Brain pericyte (primary cell): ENCODE measurements around the gene AGPAT2.
"Not testable (repeated sequence)": the region's sequence is repeated elsewhere in the genome, so short reads cannot be mapped to it uniquely, and the experiment has no call there.

ENCODE experiments used
- DNase-seq: peaks from one replicate; pipeline ENCODE4 v3.0.0-alpha.2; 2012; ENCODE audit warnings: low read depth, low spot score

Gene AGPAT2

DNA sequence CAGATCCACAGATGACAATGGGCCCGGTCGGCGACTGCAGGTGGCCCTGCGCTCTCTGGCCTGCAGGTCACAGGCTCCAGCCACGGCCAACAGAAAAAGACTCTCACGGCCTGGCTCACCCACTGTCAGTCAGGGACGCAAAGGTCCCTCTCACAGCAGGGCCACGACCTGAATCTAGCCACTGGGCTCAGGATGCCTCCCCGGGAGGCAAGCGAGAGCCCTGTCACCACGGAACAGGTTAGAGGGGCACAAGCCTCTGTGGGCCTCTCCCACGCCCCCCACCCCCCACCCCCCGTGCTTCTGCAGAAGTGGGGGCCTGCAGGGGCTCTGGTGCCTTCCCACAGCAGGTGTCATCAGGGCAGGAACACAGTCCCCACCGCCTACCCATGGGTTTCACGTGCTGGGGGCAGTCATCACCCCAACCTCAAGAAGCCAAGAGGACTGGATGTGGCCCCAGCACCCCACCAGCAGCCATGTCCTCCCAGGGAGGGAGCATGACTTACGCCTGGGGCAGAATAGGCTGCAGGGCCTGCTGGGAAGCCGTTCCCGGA, 41.8 kb downstream of the AGPAT2 start:
- DNase-seq, result no peak

- no peak for DNase-seq
Observed at GRCh38 chr9:136644593-136645351, 42.5 kb downstream of the AGPAT2 start.

- no peak for DNase-seq
Observed at GRCh38 chr9:136644343-136644592, 43.0 kb downstream of the AGPAT2 start.

DNA sequence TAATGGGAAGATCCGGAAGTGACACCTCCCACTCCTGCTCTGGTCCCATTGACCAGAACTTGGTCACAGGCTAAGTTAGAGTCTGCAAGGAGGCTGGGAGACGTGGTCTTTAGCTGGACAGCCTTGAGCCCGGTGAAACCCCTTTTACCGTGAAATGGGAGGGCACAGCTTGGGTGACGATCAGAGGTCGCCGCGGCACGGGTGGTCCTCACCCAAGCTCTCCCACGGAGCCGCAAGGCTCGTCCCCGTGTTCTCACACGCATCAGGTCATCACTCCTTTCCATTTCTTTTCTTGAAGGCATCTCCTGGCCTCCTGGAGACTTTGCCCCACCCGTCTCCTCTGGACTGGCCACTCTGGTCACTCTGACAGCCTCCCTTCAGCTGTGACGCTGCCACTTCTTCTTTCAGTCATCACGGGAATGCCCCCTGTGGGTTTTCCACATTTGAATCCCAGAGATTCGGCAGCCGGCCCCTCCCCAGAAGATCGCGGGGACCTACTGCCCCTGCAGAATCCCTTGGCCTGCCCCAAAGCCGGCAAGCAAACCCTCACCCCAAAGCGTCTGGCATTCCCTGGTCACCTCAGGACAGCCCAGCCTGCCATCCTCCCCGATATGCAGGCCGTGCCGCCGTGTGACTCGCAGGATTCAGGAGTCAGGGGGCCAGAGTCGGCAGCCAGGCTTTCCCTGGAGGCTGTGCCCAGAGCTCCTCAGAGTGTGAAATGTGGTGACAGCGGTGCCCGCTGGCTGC, 43.5 kb downstream of the AGPAT2 start:
- no peak for DNase-seq

- no peak for DNase-seq
Observed at GRCh38 chr9:136642439-136642921, 44.8 kb downstream of the AGPAT2 start.

- no peak for DNase-seq
Observed at GRCh38 chr9:136640171-136641111, 46.8 kb downstream of the AGPAT2 start.

- DNase-seq, result no peak
Observed at GRCh38 chr9:136634904-136635303, 52.4 kb downstream of the AGPAT2 start.

DNA sequence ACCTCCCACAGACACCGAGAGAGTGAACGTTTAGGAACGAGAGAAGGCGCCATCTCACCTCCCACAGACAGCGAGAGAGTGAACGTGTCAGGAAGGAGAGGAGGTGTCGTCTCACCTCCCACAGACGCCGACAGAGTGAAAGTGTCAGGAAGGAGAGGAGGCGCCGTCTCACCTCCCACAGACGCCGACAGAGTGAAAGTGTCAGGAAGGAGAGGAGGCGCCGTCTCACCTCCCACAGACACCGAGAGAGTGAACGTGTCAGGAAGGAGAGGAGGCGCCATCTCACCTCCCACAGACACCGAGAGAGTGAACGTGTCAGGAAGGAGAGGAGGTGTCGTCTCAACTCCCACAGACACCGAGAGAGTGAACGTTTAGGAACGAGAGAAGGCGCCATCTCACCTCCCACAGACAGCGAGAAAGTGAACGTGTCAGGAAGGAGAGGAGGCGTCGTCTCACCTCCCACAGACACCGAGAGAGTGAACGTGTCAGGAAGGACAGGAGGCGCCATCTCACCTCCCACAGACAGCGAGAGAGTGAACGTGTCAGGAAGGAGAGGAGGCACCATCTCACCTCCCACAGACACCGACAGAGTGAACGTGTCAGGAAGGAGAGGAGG, 54.7 kb downstream of the AGPAT2 start:
- not testable (repeated sequence) for DNase-seq

DNA sequence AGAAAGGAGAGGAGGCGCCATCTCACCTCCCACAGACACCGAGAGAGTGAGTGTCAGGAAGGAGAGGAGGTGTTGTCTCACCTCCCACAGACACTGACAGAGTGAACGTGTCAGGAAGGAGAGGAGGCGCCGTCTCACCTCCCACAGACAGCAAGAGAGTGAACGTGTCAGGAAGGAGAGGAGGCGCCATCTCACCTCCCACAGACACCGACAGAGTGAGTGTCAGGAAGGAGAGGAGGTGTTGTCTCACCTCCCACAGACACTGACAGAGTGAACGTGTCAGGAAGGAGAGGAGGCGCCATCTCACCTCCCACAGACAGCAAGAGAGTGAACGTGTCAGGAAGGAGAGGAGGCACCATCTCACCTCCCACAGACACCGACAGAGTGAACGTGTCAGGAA, 55.2 kb downstream of the AGPAT2 start:
- DNase-seq, result not testable (repeated sequence)

DNA sequence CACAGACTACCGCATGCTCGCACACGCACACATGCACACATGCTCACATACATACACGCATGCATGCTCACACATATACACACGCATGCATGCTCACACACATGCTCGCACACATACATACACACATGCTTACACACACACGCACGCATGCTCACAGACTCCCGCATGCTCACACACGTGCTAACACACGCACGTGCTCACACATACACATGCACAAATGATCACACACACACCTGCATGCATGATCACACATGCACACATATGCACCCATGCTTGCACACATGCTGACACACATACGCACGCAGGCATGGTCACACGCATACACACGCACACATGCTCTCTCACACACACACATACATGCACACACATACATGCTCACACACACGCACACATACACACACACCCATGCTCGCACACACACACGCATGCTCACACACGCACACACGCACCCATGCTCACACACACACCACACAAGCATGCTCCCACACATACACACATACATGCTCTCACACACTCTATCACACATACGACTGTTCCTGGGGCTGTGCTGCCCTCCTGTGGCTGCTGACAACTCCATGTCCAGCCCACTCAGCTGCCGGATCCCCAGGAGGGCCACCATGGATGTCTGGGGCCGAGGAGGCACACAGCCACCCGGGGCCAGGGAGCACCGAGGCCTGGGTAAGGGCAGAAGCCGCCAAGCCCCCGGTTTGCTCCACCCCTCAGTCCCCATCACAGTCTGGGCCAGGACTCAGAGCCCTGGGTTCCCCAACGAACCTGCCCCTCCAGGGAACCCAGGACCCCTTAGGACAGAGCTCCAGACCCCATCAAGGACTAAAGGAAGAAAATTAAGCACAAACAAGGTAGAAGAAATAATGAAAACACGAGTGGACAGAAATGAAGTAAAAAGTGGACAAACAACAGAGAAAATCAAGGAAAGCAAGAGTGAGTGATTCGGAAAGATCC, 55.9 kb downstream of the AGPAT2 start:
- DNase-seq, result no peak

DNA sequence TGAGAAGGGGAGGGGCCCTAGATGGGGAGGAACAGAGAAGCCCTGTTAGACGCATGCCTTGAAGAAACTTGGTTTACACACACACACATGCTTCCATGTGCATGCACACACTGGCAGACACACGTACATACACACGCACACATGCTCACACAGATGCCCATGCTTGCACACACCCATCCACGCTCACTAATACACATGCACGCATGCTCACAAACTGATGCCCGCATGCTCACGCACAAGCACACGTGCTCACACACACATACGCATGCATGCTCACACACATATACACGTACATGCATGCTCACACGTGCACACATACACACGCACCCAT, 56.6 kb downstream of the AGPAT2 start:
- no peak for DNase-seq

DNA sequence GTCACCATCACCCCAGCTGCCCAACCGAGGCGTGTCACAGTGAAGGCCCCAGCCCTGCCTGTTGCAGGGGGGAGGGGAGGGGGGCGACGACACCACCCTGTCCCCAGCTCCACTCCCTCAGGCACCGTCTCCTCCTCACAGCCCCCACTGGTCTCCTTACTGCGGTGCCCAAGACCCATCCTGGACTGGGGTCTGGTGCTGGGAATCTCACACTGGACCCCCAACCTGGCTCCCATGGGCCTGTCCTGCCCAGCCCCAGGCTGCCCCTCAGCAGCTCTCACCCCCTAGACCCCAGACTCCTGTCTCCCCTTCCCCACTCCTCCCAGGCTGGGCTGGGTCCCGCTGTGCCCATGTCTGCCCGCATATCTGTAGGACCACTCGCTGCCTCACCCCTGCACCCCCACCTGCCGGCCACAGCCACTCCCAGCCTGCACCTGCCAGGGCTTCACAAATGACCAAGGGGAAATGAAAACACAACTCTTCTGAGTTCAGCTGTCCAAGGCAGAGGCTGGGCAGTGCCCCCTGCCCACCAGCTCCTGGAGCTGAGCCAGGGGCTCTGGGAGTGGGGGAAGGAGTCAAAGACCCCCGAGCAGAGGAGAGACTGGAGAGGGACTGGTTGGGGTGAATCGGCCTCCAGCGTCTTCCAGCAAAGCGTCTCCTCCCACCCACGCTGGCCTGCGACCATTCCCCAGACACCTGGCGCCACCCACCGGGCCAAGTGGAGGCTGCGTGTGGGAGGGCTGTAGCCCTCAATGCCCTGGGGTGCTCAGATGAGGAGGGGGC, 57.2 kb downstream of the AGPAT2 start:
- no peak for DNase-seq

- no peak for DNase-seq
Observed at GRCh38 chr9:136629001-136629878, 58.0 kb downstream of the AGPAT2 start.

DNA sequence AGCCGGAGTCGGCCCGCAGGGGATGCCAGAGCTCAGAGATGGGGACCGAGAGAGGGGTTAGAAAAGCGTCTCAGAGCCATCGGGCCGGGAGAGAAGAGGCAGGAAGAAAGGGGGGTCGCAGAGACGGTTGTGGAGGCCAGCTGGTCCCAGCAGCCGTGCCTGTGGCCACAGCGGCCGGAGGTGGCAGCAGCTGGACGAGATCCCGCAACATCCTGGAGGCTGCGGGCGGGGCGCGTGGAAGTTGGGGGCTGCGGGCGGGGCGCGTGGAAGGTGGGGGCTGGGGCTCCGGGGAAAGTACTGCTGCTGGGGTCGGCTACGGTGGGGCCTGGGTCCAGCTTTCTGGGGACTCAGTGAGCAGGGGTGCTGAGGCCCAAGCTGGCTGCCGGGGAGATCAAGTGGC, 59.0 kb downstream of the AGPAT2 start:
- DNase-seq, result no peak

- no peak for DNase-seq
Observed at GRCh38 chr9:136627703-136628102, 59.6 kb downstream of the AGPAT2 start.

DNA sequence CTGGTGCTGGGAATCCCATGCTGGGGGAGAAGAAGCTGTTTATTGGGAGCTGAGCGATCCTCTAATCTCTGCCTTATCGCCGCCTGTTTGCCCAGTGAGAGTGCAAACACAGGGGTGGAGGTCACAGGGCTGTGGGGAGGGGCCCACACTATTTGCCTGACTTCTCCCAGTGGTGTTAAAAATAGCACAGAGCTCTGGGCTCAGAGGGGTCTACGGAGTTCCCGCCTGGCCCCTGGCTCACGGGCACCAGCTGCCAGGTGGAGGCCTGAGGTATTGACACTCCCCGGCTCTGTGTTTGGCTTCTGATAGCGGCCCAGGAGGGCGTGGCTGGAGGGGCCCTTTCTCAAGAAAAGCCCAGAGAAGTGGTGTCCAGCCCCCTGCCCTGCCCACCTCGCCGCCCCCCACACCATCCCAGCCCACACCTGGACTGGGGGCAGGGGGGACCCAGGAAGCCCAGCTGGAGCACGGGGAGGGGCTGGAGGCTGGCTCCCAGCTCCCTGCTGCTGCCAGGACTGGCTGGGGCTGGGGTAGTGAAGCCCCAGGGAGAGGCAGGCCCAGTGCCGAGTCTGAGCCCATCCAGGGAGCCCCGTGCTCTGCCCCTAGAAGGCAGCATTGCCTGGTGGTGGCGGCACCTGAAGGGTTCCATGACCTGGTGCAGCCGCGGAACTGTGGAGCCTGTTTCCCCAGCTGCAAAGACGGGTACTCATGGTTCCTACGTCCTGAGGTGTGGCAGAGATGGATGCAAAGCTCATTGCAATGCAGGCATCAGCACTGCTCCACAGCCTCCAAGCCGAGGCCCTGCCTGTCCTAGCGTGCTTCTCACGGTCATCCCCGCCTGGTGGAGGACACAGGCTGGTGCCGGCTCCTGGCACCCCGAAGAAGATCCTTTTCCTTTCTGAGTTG, 60.3 kb downstream of the AGPAT2 start:
- DNase-seq, result no peak

GRCh38 chr9:136626066-136626725, 61.1 kb downstream of the AGPAT2 start:
- no peak for DNase-seq
